BE2C (cell line): Measurements from ENCODE around the gene GPATCH1.

Experiments used
- DNase-seq: peaks from one replicate; pipeline ENCODE4 v3.0.0-alpha.2; 2020
- H3K27me3 ChIP-seq: fragments of 250-450 bp; sonication (Bioruptor Pico); 2 replicates; pipeline ENCODE4 v1.5.1; 2020; ENCODE audit warnings: mild to moderate bottlenecking
- H3K36me3 ChIP-seq: fragments of 250-450 bp; sonication (Bioruptor Pico); 2 replicates; pipeline ENCODE4 v1.5.1; 2020; ENCODE audit warnings: mild to moderate bottlenecking
- H3K4me1 ChIP-seq: fragments of 250-450 bp; sonication (Bioruptor Pico); 2 replicates; pipeline ENCODE4 v1.5.1; 2020
- H3K4me3 ChIP-seq: 2 replicates; pipeline ENCODE4 v1.5.1; 2011; ENCODE audit warnings: low read depth, low read length
- H3K9me3 ChIP-seq: fragments of 250-450 bp; sonication (Bioruptor Pico); 2 replicates; pipeline ENCODE4 v1.5.1; 2020
- TF ChIP-seq, protein P1 (sequence below): IDR thresholded peaks from 2 replicates; pipeline ENCODE4 v1.5.1; 2012; ENCODE audit warnings: mild to moderate bottlenecking, low read depth, low read length

GPATCH1 gene

DNA sequence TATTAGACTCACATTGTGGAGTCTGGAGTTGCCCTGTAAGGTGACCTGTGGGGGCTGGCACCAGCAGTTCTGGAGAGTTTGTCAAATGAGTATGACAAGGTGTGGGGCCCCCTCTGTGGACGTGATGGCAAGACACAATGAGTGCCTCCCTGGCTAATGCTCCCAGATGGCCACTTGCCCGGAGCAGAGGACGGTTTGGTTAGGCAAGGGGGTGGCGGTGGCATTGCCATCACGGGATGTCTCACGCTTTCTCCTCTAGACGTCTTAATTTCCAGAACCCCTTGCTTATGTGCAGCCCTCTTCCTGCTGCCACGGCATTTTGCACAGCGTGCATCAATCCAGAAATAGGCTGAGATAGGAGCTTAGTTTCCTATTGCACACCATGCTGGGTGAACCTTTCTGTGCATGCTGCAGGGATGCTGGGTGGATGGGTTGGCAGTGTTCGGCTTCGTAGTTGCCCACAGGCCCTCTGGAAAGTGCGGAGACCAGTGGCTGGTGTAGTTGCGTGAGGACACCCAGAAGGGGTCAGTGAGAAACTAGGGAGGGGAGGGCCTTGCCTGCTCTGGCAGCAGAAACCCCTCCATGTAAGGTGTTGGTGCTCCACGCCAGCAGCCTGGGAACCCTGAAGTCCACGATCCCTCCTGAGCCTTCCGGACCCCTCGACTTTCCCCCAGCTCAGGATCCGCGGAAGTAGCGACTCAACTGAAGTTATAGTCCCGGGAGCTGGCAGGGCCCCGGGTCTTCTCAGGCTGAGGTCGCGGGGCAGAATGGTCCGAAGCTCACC, 95.1 kb downstream of the GPATCH1 start:
- no peaks in the 10 kb centered on the region for H3K27me3 ChIP-seq
- no peaks in the 10 kb centered on the region for H3K4me1 ChIP-seq
- H3K36me3 ChIP-seq = no peaks in the 10 kb centered on the region
- peak; percentile 62 for DNase-seq
- TF ChIP-seq, protein P1, sequence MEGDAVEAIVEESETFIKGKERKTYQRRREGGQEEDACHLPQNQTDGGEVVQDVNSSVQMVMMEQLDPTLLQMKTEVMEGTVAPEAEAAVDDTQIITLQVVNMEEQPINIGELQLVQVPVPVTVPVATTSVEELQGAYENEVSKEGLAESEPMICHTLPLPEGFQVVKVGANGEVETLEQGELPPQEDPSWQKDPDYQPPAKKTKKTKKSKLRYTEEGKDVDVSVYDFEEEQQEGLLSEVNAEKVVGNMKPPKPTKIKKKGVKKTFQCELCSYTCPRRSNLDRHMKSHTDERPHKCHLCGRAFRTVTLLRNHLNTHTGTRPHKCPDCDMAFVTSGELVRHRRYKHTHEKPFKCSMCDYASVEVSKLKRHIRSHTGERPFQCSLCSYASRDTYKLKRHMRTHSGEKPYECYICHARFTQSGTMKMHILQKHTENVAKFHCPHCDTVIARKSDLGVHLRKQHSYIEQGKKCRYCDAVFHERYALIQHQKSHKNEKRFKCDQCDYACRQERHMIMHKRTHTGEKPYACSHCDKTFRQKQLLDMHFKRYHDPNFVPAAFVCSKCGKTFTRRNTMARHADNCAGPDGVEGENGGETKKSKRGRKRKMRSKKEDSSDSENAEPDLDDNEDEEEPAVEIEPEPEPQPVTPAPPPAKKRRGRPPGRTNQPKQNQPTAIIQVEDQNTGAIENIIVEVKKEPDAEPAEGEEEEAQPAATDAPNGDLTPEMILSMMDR = no peak; the same call in 1 of the 2 replicates
- H3K4me3 ChIP-seq = peak overlapping the region; percentile 96
- no peaks in the 10 kb centered on the region for H3K9me3 ChIP-seq

DNA sequence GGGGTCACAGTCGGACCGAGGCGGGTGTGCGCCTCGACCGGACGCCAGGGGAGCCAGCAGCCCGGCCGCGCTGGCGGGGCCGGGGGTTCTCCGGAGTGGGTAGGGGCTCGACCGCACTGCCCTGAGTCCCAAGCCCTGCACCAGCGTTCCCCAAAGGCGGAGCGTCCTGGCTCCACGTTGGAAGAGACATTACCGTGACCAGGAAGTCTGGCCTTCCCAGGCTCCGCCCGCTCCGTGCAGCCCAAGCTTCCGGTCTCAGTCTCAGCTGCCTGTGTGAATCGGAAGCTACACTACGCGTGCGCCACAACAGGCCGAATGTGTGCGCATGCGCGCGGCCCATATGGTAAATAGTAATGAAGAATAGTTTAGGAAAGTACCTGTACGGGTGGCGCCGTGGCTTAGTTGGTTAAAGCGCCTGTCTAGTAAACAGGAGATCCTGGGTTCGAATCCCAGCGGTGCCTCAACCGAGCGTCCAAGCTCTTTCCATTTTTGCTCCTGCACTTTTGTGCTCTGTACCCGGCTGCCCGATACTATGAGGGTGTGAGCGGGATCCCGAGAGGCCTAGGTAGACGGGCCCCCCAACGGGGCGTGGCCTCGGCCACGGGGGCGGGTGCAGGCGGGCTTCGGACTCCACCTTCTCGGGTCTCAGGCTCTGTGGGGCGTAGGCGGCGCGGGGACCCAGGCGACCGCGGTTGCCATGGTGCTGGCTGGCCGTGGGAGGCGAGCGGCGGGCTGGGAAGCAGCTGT, 95.9 kb downstream of the GPATCH1 start:
- TF ChIP-seq, protein P1 = no peak
- Histone ChIP-seq H3K9me3 (no peaks in the 10 kb centered on the region), H3K4me1 (no peaks in the 10 kb centered on the region), H3K27me3 (no peaks in the 10 kb centered on the region), H3K36me3 (no peaks in the 10 kb centered on the region), H3K4me3 (peak overlapping the region; percentile 96)
- DNase-seq = peak; percentile 100

- peak; percentile 82 for DNase-seq
- H3K9me3 ChIP-seq = no peaks in the 10 kb centered on the region
- TF ChIP-seq, protein P1 = peak; percentile 44
- peak overlapping the region; percentile 77 for H3K4me3 ChIP-seq
- no peaks in the 10 kb centered on the region for H3K4me1 ChIP-seq
- no peaks in the 10 kb centered on the region for H3K27me3 ChIP-seq
- H3K36me3 ChIP-seq = no peaks in the 10 kb centered on the region
Measured at GRCh38 chr19:33177417-33177979, 96.5 kb downstream of the GPATCH1 start.
